Measurements from ENCODE around the gene PDS5B.

PDS5B gene

GRCh38 chr13:32588736-32589135 is 2.5 kb downstream of the PDS5B start:
- DNase-seq (ENCODE audit: low read depth): no peak

GRCh38 chr13:32589471-32589870 is 3.2 kb downstream of the PDS5B start:
- no peak for DNase-seq (ENCODE audit: low read depth)

- DNase-seq (ENCODE audit: low read depth): no peak
Observed at GRCh38 chr13:32590266-32590665, 4.0 kb downstream of the PDS5B start.

GRCh38 chr13:32592082-32592481 is 5.8 kb downstream of the PDS5B start:
- no peak for DNase-seq (ENCODE audit: low read depth)

- DNase-seq (ENCODE audit: low read depth): no peak
Observed at GRCh38 chr13:32594157-32594738, 8.0 kb downstream of the PDS5B start.

- no peak for DNase-seq (ENCODE audit: low read depth)
Observed at GRCh38 chr13:32595306-32595705, 9.1 kb downstream of the PDS5B start.

- DNase-seq (ENCODE audit: low read depth): no peak
Observed at GRCh38 chr13:32600890-32601289, 14.6 kb downstream of the PDS5B start.

GRCh38 chr13:32609428-32609827 is 23.2 kb downstream of the PDS5B start:
- no peak for DNase-seq (ENCODE audit: low read depth)

- DNase-seq (ENCODE audit: low read depth): no peak
Observed at GRCh38 chr13:32610538-32610937, 24.3 kb downstream of the PDS5B start.

- DNase-seq (ENCODE audit: low read depth): no peak
Observed at GRCh38 chr13:32610977-32611376, 24.7 kb downstream of the PDS5B start.

- no peak for DNase-seq (ENCODE audit: low read depth)
Observed at GRCh38 chr13:32616883-32617511, 30.7 kb downstream of the PDS5B start.

GRCh38 chr13:32622827-32623226 is 36.6 kb downstream of the PDS5B start:
- DNase-seq (ENCODE audit: low read depth): no peak

GRCh38 chr13:32624441-32624840 is 38.2 kb downstream of the PDS5B start:
- no peak for DNase-seq (ENCODE audit: low read depth)

- no peak for DNase-seq (ENCODE audit: low read depth)
Observed at GRCh38 chr13:32627793-32628192, 41.5 kb downstream of the PDS5B start.

GRCh38 chr13:32629313-32629712 is 43.1 kb downstream of the PDS5B start:
- DNase-seq (ENCODE audit: low read depth): no peak

GRCh38 chr13:32629866-32630265 is 43.6 kb downstream of the PDS5B start:
- no peak for DNase-seq (ENCODE audit: low read depth)

- DNase-seq (ENCODE audit: low read depth): no peak
Observed at GRCh38 chr13:32632343-32632909, 46.2 kb downstream of the PDS5B start.

GRCh38 chr13:32636711-32637110 is 50.5 kb downstream of the PDS5B start:
- no peak for DNase-seq (ENCODE audit: low read depth)

GRCh38 chr13:32638739-32639138 is 52.5 kb downstream of the PDS5B start:
- DNase-seq (ENCODE audit: low read depth): no peak

- peak; percentile 41 for DNase-seq (ENCODE audit: low read depth)
Observed at GRCh38 chr13:32639502-32640105, 53.4 kb downstream of the PDS5B start.

- DNase-seq (ENCODE audit: low read depth): no peak
Observed at GRCh38 chr13:32642316-32642715, 56.1 kb downstream of the PDS5B start.

GRCh38 chr13:32642858-32643257 is 56.6 kb downstream of the PDS5B start:
- DNase-seq (ENCODE audit: low read depth): no peak

GRCh38 chr13:32645854-32646253 is 59.6 kb downstream of the PDS5B start:
- no peak for DNase-seq (ENCODE audit: low read depth)
